Measurements from ENCODE around the gene TXNRD1. TPM values are rescaled to one million over a fixed set of nuclear protein-coding genes. Genes with fewer than 3 reads are reported as not detected.

The TXNRD1 gene
- total and polyA plus RNA-seq, 10 donors = 13.7 to 107 (median 56.8) TPM

DNA sequence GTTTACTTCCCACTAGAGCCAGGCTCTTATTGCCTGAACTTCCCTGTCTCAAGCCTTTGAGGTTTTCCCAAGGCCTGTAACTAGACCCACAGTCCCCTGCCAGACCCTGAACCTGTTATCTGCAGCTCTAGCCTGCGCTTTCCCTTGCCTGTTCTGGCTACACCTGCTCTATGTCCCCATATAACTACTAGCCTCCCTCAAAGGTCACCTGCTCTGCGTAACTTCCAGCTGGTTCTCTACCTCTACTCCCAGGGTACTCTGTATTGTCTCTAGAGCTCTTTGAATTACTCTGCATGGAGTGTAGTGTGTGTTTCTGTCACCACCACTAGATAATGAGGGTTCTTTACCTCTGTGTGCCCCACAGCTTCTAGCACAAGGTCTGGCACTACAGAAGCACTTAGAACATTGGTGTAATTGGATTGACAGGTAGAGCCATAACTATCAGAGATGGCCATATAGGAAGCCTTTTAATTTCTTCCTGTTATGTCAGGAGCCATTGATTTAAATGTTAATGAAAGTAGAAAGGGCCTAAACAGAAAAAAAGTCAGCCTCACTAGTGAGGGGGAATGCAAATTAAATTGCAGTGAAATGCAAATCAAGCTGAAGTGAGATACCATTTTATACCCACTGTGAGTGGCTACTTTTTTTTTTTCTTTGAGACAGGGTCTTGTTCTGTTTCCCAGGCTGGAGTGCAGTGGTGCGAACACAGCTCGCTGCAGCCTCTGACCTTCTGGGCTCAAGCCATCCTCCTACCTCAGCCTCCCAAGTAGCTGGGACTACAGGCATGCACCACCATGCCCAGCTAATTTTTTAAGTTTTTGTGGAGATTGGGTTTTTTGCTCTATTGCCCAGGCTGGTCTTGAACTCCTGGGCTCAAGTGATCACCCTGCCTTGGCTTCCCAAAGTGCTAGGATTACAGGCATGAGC is 135.7 kb downstream of the TXNRD1 start:
- Histone ChIP-seq H3K27me3 (replicated peaks in 1 of 7) (no peaks in the 10 kb centered on the region), H3K4me3 (no peak overlapping the region), H3K36me3 (peaks cover 0 to 87% (median 36%) of the 10 kb centered on the region in 6 donors), H3K27ac (no peak overlapping the region), H3K4me1 (no peaks in the 10 kb centered on the region), H3K9me3 (no peaks in the 10 kb centered on the region)
- no peak for DNase-seq
- TF ChIP-seq POLR2AphosphoS5 (IDR thresholded peaks at IDR 0.05) = no peak
- TF ChIP-seq, protein P1, sequence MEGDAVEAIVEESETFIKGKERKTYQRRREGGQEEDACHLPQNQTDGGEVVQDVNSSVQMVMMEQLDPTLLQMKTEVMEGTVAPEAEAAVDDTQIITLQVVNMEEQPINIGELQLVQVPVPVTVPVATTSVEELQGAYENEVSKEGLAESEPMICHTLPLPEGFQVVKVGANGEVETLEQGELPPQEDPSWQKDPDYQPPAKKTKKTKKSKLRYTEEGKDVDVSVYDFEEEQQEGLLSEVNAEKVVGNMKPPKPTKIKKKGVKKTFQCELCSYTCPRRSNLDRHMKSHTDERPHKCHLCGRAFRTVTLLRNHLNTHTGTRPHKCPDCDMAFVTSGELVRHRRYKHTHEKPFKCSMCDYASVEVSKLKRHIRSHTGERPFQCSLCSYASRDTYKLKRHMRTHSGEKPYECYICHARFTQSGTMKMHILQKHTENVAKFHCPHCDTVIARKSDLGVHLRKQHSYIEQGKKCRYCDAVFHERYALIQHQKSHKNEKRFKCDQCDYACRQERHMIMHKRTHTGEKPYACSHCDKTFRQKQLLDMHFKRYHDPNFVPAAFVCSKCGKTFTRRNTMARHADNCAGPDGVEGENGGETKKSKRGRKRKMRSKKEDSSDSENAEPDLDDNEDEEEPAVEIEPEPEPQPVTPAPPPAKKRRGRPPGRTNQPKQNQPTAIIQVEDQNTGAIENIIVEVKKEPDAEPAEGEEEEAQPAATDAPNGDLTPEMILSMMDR (IDR thresholded peaks at IDR 0.05 in 8 of 11, conservative IDR thresholded peaks at IDR 0.05 in 3 of 11) = no peak
- TF ChIP-seq POLR2A (IDR thresholded peaks at IDR 0.05) = no peak
- 96 to 99% (median 98%) methylated on average over 4 of the region's 4 CpGs for WGBS, 5 donors
- intact Hi-C loops (cut with DNase I; ENCODE audit: low total_unique reads) = no loop called here

GRCh38 chr12:104352106-104352713 is 136.6 kb downstream of the TXNRD1 start:
- no peaks in the 10 kb centered on the region for H3K27me3 ChIP-seq (replicated peaks in 1 of 7)
- H3K27ac ChIP-seq = no peak overlapping the region
- 89 to 98% (median 95%) methylated on average over 3 of the region's 3 CpGs for WGBS, 5 donors
- intact Hi-C loops (cut with DNase I; ENCODE audit: low total_unique reads) = no loop called here
- H3K4me1 ChIP-seq = peaks cover 0 to 4% (median 0%) of the 10 kb centered on the region in 6 donors
- no peak overlapping the region for H3K4me3 ChIP-seq
- no peaks in the 10 kb centered on the region for H3K9me3 ChIP-seq
- DNase-seq = no peak
- TF ChIP-seq POLR2A (IDR thresholded peaks at IDR 0.05) (no peak), POLR2AphosphoS5 (IDR thresholded peaks at IDR 0.05) (no peak)
- H3K36me3 ChIP-seq = peaks cover 0 to 78% (median 33%) of the 10 kb centered on the region in 6 donors

GRCh38 chr12:104353012-104353981 is 137.7 kb downstream of the TXNRD1 start:
- no peak for DNase-seq
- TF ChIP-seq, protein P1 (IDR thresholded peaks at IDR 0.05 in 8 of 11, conservative IDR thresholded peaks at IDR 0.05 in 3 of 11) = no peak
- TF ChIP-seq POLR2A (IDR thresholded peaks at IDR 0.05) (no peak), POLR2AphosphoS5 (IDR thresholded peaks at IDR 0.05) (no peak)
- peaks cover 0 to 67% (median 25%) of the 10 kb centered on the region in 6 donors for H3K36me3 ChIP-seq
- intact Hi-C loops (cut with DNase I; ENCODE audit: low total_unique reads) = no loop called here
- H3K4me3 ChIP-seq = no peak overlapping the region
- H3K9me3 ChIP-seq = no peaks in the 10 kb centered on the region
- no peak overlapping the region for H3K27ac ChIP-seq
- H3K4me1 ChIP-seq = peaks cover 0 to 13% (median 0%) of the 10 kb centered on the region in 6 donors
- H3K27me3 ChIP-seq (replicated peaks in 1 of 7) = no peaks in the 10 kb centered on the region
- 87 to 92% (median 91%) methylated on average over 17 of the region's 17 CpGs for WGBS, 5 donors

- Histone ChIP-seq H3K27me3 (replicated peaks in 1 of 7) (no peaks in the 10 kb centered on the region), H3K36me3 (peaks cover 0 to 57% (median 15%) of the 10 kb centered on the region in 6 donors), H3K27ac (no peak overlapping the region), H3K4me3 (no peak overlapping the region), H3K4me1 (peaks cover 0 to 14% (median 0%) of the 10 kb centered on the region in 6 donors), H3K9me3 (no peaks in the 10 kb centered on the region)
- TF ChIP-seq POLR2A (IDR thresholded peaks at IDR 0.05) (no peak), POLR2AphosphoS5 (IDR thresholded peaks at IDR 0.05) (no peak)
- TF ChIP-seq, protein P1 (IDR thresholded peaks at IDR 0.05 in 8 of 11, conservative IDR thresholded peaks at IDR 0.05 in 3 of 11) = no peak
- intact Hi-C loops (cut with DNase I; ENCODE audit: low total_unique reads) = no loop called here
- DNase-seq = no peak
- 84 to 91% (median 85%) methylated on average over 6 of the region's 6 CpGs for WGBS, 5 donors
Measured at GRCh38 chr12:104354167-104354867, 138.7 kb downstream of the TXNRD1 start.

Data from spleen (tissue), 11 donors.